HG02938 (cell line): ENCODE results near the gene GLTP.

Source experiments
- ATAC-seq: cut with Tn5 transposase; IDR thresholded peaks from one replicate; pipeline ENCODE4 v1.9.1; 2021; ENCODE audit warnings: mild to moderate bottlenecking, moderate library complexity; ENCODE audit not compliant: unreplicated experiment

The GLTP gene

DNA sequence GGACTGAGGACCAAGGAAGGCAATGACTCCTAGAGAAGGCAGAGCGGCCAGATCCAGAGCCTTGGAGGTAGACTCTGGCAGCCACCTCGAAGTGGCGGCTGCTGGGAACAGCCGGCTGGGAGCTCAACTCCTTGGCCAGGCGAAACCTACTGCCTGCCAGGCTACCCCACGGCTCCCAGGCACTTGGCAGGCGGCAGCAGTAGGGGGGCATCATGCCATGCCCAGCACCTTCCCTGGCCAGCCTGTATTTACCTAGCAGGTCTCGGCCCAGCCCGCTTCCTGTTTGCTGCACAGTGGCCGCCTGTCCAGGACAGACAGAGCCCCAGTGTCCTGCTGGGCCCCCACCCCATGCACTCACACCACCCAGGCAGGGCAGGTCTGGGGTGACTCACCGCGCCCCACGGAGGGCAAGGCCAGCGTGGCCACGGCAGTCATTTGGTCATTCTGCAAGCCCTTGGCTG is 57.4 kb downstream of the GLTP start:
- no peak for ATAC-seq

DNA sequence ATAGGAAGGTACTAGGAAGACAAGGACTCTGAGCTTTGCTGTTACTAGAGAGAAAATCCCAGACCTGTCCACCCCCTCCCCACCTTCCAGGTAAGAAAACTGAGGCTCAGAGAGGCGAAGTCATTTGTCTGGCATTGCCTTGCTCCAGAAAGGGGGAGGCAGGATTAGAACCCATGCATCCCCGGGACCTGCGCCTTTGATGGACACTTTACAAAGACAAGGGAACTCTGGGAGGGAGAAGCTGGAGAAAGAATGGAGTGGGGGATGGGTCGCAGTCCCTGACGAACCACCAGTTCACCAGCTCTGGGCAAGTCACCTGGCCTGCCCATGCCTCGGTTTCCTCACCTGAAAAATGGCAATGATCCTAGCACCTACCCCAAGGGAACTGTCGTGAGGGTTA is 57.9 kb downstream of the GLTP start:
- no peak for ATAC-seq

DNA sequence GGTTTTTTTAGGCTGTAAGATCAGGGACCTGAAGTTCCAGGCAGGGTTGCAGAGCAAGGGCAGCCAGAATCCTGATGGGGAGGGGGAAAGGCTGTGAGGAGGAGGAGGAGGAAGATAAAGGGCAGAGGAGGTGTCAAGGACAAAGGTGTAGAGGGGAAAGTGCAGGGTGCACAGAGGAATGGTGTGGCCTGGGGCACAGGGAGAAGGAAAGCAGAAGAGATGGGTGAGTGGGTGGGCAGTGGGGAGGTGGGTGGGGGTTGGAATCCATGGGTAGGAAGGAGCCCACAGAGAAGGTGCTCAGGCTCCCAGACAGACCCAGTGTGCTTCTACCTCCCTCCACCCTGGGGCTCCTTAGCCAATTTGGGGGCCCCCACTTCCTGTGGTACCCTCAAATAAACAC is 58.4 kb downstream of the GLTP start:
- ATAC-seq, result no peak

DNA sequence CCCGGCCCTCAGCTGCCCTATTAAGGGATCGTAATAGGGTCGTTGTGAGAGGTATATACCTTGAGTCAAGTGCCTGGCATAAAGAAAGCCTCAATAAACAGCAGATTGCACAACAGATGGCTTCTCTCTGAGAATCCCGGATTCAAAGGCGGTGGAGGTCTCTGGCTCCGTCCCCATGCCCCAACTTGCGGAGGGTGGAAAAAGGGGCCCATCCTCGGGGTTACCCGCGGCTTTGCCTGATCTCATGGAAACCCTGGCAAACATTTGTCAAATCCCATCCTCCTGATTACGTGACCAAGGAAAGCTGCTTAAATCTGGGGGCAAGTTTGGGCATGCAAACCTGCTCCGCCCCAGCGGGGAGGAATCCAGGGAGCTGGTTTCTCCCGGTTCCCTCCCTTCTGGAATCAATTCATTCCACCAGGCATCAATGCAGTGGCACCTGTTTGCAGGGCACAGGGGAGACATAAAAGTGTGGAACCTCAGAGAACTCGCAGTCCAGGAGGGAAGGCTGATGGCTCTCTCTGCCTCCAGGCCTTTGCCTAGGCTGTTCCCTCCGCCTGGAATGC is 59.4 kb downstream of the GLTP start:
- ATAC-seq, result no peak

DNA sequence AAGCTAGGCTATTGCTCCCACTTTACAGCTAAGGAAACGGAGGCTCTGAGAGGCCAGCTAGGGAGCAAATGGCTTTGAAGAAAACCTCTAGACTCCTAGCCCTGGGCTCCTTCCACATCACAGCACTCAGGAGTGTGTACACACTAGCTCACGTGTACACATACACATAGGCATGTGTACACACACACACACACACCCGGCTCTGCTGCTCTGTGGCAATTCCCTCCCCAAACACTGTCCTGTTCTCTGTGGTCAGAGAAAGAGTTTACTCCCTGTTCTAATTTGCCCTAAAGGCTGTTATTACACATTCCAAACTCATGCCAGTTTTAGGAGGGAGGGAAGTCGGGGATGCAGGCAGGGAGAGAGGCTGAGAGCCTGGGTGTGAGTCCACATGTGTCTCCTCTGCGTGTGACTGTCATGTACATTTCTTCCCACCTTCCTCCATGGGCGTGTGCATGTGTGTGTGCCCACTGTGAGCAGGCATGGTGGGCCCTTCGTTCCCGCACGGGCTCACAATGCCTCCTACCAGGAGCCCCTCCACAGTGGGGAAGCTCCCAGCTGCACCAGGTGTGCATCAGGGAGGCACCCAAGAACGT is 61.3 kb downstream of the GLTP start:
- ATAC-seq, result no peak

DNA sequence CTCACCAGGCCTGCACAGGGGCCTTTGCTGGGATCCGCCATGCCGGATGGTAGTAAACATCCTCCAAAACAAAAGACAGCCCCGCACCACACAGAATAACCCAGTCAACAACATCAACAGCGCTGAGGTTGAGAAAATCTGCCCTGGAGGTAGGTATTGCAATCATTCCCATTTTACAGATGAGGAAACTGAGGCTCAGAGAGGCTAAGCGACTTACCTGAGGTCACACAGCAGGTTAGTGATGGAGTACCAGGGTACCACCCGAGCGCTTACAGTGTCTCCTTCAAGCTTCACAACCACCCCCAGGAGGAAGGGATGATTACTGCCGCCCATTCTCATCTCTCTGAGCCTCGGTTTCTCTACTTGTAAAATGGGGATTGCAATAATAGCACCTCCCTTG is 62.1 kb downstream of the GLTP start:
- no peak for ATAC-seq

DNA sequence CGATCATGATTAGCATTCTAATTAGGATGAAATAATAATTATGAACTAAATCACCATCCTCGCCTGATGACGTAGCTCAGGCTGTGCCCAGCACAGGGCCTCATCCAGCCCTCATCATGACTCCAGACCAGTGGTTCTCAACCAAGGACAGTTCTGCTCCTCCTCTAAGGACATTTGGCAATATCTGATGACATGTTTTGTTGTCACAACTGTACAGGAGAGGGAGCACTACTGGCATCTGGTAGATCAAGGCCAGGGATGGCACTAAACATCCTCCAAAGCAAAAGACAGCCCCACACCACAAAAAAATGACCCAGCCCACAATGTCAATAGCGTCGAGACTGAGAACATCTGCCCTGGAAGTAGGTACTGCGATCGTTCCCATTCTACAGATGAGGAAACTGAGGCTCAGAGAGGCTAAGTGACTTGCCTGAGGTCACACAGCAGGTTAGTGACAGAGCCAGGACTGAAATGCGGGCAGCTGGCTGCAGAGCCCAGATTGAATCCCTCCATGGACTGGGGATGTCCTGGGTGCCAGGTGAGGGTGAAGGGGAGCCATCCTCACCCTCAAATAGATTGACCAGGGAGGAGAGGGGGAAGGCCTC is 62.6 kb downstream of the GLTP start:
- ATAC-seq, result no peak

DNA sequence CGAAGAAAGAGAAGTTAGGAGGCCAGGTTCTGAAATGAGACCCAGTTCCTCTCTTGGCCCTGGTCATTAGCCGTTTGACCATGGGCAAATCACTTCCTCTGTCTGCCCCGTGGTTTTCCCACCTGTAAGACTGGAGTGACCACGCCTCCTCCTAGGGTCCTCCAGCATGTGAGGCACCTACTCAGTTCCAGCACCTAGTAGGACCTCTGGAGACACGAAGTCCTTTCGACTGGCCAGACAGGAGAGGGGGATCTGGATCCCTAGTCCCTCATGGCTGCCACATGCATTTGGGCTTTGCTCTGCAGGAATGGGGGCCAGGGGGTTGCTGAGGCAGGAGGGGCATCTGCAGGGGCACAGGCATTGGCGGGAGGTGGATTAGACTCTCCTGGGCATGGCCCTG is 63.5 kb downstream of the GLTP start:
- no peak for ATAC-seq

DNA sequence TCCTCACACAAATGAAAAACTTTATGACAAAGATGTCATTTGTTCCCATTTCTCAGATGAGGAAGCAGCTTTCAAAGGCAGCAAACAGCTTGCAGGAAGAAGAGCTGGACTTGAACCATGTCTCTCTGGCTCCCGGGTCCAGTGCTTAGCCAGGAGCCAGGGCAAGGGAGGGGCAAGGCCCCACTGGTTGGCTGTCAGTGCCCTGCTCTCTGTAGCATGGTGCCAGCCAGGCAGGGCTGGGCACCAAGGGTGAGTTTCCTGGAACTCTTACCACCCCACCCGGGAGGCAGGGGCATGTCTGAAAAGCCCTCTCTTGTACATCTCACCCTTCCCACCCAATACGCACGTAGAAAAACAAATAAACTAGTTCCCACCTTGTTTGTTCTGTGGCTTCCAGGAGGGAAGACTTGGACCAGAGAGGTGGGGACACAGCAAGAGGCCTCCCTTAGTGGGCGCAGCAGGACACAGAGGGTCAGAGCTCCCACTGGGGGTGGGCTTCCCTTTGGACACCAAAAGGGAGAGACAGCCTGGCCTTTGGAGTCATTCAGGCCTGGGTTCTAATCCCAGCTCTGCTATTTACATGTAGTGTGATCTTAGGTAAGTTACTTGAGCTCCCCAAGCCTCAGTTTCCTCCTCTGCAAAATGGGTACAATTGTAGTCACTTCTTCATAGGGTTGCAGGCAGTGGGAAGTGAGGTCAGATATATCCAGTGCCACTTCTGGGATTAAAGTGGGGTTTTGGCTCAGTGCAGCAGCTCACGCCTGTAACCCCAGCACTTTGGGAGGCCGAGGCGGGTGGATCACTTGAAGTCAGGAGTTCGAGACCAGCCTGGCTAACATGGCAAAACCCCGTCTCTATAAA is 64.4 kb downstream of the GLTP start:
- no peak for ATAC-seq

DNA sequence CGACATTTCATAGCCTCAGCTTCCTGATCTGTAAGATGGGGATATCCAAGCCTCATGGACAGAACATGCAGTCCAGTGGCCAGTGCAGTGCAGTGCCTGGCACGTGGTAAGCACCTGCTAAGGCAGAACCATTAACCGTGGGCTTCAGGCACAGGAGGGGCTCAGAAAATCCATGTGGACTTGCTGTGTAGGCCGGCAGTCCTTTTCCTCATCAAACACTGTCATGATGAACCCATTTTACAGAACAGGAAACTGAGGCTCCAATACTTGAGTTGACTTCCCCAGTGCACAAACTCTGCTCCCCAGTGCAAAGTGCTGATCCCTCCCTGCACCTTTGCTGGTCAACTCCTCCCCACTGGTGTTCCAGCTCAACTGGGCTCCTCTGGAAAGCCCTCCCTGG is 65.1 kb downstream of the GLTP start:
- ATAC-seq, result no peak

DNA sequence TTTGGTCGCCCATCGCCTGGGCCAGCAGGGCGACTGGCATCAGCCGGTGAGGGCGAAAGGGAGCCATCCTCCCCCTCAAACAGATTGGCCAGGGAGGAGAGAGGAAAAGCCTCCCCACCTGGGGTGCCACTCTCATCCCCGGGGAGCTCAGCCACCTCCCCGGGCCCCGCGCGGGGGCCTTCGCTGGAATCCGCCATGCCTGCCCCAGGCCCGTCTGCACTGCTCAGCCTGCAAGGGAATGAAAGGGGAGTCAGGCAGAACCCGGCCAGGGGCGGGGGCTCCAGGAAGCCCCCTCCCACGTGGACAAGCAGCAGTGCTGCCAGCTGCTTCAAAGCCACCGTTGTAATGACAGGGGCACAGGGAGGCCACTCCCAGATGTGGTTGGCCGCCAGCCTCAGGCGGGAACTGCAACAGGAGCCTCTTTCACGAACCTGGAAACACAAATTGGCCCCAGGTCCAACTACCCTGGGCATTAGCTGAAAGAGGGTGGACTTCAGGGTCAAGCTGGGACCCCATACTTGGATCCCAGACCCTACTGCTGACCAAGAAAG is 65.7 kb downstream of the GLTP start:
- ATAC-seq, result no peak

DNA sequence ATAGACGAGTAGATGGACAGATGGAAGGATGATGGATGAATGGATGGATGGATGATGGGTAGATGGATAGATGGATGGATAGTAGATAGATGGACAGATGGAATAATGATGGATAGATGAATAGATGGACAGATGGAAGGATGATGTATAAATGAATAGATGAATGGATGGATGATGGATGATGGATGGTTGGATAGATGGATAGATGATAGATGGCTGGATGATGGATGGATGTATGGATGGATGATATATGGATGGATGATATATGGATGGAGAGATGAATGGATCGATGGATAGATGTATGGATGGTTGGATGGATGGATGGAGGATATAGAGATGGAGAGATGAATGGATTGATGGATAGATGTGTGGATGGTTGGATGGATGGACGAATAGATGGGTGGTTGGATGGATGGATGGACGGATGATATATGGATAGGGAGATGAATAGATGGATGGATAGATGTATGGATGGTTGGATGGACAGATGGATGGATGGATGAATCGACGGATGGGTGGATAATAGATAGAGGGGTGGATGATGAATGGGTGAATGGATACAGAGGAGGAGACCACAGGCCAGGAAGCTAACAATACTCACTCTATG is 66.4 kb downstream of the GLTP start:
- ATAC-seq, result no peak

DNA sequence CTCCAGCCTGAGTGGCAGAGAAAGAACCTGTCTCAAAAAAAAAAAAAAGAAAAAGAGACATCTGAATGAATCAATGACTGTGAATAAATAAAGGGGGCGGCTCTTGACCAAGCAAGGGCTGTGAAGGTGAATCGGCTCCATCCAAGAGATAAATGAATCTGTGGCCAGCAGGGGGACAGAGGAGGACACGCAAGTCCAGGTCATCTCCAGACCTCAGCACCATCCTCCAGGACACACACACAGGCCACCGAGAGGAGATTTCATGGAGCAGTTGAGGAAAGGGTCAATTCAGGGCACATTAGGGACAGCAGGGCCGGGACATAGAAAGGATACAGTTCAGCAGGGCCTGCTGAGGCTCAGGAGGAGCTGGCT is 68.7 kb downstream of the GLTP start:
- ATAC-seq, result no peak

DNA sequence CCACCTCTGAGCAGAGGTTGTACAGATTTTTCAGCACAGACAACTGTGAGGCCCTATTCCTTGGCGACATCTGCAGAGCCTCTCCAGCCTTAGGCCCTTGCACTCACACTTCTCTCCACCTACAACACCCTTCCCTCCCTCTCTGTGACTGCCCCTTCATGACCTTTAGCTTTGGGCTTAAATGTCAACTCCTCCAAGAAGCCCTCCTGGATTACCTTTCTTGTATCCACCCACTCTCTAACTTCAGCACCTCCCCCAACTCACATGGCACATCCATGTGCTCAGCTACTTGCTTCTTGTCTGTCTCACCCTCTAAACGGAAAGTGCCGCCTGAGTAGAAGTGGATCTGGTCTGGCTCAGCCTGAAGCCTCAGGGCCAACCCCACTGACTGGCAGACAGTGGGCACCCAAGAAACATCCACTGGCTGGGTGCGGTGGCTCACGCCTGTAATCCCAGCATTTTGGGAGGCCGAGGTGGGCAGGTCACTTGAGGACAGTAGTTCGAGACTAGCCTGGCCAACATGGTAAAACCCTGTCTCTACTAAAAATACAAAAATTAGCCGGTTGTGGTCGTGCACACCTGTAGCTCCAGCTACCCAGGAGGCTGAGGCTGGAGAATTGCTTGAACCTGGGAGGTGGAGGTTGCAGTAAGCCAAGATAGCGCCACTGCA is 69.3 kb downstream of the GLTP start:
- no peak for ATAC-seq

DNA sequence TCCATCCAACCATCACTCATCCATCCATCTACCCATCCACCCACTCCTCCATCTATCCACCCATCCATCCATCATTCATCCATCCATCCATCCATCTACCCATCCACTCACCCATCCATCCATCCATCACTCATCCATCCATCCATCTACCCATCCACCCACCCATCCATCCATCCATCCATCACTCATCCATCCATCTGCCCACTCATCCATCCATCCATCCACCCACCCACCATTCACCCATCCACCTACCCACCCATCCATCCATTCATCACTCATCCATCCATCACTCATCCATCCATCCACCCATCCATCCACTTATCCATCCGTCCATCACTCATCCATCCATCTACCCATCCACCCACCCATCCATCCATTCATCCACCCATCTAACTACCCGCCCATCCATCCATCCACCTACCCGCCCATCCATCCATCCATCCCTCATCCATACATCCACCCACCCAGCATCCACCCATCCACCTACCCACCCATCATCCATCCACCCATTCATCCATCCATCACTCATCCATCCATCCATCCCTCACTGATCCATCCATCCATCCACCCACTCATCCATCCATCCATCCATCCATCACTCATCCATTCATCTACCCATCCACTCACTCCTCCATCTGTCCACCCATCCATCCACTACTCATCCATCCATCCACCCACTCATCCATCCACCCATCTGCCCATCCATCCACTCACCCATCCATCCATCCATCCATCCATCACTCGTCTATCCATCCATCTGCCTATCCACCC is 71.3 kb downstream of the GLTP start:
- ATAC-seq, result no peak

DNA sequence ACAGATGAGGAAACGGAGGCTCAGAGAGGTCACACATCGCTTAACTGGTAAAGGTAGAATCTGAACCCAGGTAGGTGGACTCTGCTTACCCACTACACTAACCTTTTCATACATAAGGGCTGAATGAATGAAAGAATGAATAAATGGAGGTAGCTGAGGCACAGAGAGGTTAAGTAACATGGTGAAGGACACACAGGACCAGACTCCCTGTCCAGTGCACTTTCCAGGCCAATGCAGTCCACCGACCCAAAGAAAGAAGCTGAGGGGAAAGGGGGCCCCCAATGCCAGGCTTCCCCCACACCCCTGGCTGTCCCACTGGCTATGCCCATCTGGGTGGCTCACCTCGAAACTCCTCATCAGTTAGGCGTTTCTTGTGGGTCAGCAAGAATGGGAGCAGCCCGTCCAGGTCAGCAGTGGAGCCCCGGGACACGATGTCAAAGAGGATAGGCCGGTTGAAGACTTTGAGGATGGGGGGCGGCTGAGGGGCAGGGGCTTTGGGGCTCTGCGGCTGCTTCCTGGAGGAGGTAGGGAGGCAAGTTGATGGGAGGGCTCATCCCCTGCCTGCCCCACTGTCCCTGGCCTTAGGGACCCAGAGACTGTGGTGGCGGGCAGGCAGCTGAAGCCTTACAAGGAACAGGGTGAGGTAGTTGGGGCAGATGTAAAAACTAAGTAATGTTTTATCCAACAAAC is 72.2 kb downstream of the GLTP start:
- ATAC-seq, result no peak

DNA sequence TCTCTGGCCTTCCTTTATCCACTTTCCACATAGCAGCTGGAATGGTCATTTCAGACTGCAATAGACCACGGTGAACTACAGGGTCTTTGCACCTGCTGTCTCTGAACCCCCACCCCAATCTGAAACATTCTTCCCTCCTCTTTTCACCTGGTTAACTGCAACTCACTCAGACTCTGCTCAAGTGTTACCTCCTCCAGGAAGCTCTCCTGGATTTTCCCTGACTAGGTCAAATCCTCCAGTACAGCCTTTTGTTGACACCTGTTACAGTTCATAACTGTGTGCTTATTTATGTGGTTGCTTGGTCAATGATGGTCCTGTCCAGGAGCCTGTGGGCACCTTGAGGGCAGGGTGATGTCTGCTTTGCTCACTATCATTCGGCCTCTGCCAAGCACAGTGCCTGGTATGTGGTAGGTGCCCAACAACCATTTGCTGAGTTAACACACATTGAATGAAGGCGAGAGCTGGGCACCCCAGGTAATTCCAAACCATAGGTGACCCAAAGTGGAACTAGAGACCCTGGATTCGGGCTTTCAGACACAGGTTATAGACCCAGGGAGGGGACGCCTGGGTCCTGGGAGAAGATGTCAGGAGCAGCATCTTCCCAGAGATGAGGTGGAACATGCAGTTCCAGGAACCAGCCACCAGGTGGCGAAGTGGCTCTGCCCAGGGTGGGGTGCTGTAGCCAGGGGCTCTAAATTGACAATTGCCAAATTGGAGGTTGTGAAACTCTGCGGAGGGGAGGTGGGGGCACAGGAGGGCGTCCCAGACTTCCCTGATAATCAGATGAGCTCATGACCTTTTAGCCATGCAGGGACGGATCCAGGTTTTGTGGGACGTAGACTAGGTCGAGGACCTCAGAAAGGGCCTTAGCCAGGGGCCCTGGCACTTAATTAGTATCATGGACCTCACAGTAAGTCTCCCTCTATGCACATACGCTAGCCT is 75.2 kb downstream of the GLTP start:
- ATAC-seq, result no peak

DNA sequence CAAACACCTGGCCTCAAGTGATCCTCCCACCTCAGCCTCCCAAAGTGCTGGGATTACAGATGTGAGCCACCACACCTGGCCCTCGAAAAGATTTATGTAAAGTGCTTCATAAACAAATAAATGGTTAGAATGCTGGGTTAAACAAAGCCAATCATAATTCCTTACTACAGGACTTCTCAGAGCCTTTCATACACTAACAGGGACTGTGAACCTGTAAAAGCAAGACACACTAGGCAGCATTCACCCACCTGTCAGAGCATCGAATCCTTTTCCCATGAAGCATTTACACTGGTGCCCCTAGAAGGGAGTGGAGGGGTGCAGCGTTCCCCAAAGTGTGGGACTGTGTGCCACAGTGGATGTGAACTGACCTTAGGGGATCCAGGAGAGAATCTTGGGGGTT is 76.7 kb downstream of the GLTP start:
- no peak for ATAC-seq
